Caco-2 (cell line): ENCODE results near the gene CALM1. TPM values are rescaled to one million over a fixed set of nuclear protein-coding genes. Genes with fewer than 3 reads are reported as not detected.

Experiments used
- BruUV-seq: library from RNA; stranded (reverse); fragments of 400-500 nt; replicated peaks from 2 replicates; lab custom pipeline; 2021; lab: Mats Ljungman, UMichigan
- CTCF ChIA-PET: fragments of 300-600 bp; sonication (Branson Sonifier 250); formaldehyde crosslinking; loops from one replicate; lab custom pipeline; 2022; ENCODE audit warnings: antibody characterized with exemption; lab: Charles Lee
- POLR2A ChIA-PET: fragments of 300-600 bp; sonication (Branson Sonifier 250); formaldehyde crosslinking; loops from one replicate; lab custom pipeline; 2022; ENCODE audit warnings: antibody characterized with exemption; lab: Charles Lee
- DNase-seq, 2 experiments: peaks; one replicate each; pipeline versions ENCODE4 v3.0.0 to v3.0.0-alpha.2; 2020 to 2022
- H3K27me3 ChIP-seq: replicated peaks from 2 replicates; pipeline ENCODE4 v1.6.0; 2011; ENCODE audit warnings: low read length; ENCODE audit not compliant: control insufficient read depth, insufficient read depth
- H3K36me3 ChIP-seq: 2 replicates; pipeline ENCODE4 v1.5.1; 2011; ENCODE audit warnings: low read length; ENCODE audit not compliant: control insufficient read depth, insufficient read depth
- H3K4me1 ChIP-seq: fragments of 250-450 bp; sonication (Bioruptor Pico); 2 replicates; pipeline ENCODE4 v1.5.1; 2020; ENCODE audit warnings: mild to moderate bottlenecking
- H3K4me3 ChIP-seq: 2 replicates; pipeline ENCODE4 v1.5.1; 2011; ENCODE audit warnings: low read depth, mild to moderate bottlenecking, control low read depth, low read length
- H3K9me3 ChIP-seq: fragments of 250-450 bp; sonication (Bioruptor Pico); 2 replicates; pipeline ENCODE4 v1.5.1; 2020; ENCODE audit warnings: mild to moderate bottlenecking, moderate library complexity
- H3K27ac Mint-ChIP-seq: one replicate; pipeline ENCODE4 v1.8.0; 2022; ENCODE audit warnings: mixed read lengths; ENCODE audit not compliant: unreplicated experiment
- H3K27me3 Mint-ChIP-seq: one replicate; pipeline ENCODE4 v1.8.0; 2022; ENCODE audit warnings: mixed read lengths; ENCODE audit not compliant: insufficient read depth, unreplicated experiment
- H3K36me3 Mint-ChIP-seq: one replicate; pipeline ENCODE4 v1.8.0; 2022; ENCODE audit warnings: mild to moderate bottlenecking, mixed read lengths; ENCODE audit not compliant: insufficient read depth, unreplicated experiment
- H3K4me1 Mint-ChIP-seq: one replicate; pipeline ENCODE4 v1.8.0; 2022; ENCODE audit warnings: low read depth, mixed read lengths; ENCODE audit not compliant: unreplicated experiment
- H3K4me3 Mint-ChIP-seq: one replicate; pipeline ENCODE4 v1.8.0; 2022; ENCODE audit warnings: mild to moderate bottlenecking, moderate library complexity, mixed read lengths; ENCODE audit not compliant: unreplicated experiment
- H3K9me3 Mint-ChIP-seq: one replicate; pipeline ENCODE4 v1.8.0; 2022; ENCODE audit warnings: mixed read lengths; ENCODE audit not compliant: unreplicated experiment
- intact Hi-C: fragments of 100-400 bp; cut with micrococcal nuclease; formaldehyde crosslinking; loops from one replicate; pipeline ENCODE4 v1.10.0; 2022; ENCODE audit not compliant: unreplicated experiment
- total RNA-seq: library from RNA; stranded (reverse); gene quantifications from 2 replicates; pipeline ENCODE4 v1.2.3, GENCODE V29; 2022
- TF ChIP-seq, protein P1 (sequence below), 2 experiments: fragments of 200-600 bp in 1 of 2; IDR thresholded peaks; 1 replicate in 1 of 2; 2 replicates in 1 of 2; pipeline versions ENCODE4 v1.5.1 to v1.8.0; 2011 to 2022; ENCODE audit warnings: antibody characterized with exemption in 1 of 2, control low read depth in 1 of 2, inconsistent platforms in 1 of 2, low read depth in 1 of 2, low read length in 1 of 2, mild to moderate bottlenecking in 1 of 2, moderate library complexity in 1 of 2; ENCODE audit not compliant: insufficient read depth in 1 of 2, severe bottlenecking in 1 of 2, unreplicated experiment in 1 of 2

The CALM1 gene
- total RNA-seq, 1 experiment from 2014 or later: 437 TPM

DNA sequence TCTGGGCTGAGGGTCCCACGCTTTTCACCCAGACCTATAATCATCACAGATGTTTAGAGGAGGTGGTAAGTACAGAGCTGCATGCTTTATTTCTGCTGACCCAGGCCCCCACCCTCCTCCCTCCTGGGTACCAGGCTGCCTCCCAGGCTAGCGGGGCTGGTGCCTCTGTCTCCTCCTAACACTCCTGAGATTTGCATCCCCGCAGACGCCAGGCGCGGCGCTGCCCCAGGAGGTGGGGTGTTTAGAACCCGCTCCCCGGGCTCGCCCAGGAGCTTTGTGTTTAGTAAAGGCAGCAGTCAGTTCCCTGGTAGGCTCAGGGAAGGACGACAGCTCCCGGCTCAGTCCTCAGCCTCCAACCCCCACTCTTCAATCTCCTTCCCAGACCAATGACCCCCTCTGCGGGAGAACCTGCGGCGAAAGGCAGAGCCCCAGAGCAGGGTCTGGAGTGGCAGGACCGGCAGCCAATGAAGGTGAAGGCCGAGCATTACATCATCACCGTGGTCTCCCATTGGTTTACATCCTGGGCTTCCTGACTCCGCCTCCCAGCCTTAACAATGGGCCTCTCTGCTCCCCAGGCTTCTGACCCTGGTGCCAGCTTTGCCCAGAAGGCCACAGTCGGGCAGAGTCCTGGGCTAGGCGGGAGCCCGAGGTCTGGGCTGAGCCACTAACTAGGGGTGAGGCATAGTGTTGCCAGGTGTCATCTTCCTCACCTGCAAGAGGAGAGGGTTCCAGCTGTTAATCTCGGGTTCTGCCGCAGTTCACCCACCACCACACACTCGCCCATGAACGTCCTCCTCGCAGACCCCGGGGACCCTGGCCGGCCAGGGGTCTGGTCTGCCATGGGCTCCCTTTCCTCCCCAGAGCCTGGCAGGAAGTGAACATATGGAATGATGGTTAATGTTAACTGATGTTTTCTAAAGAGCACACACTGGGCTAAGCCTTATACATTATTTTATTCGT, 57.5 kb downstream of the CALM1 start:
- peak; percentile 58 to 76 for DNase-seq
- H3K27me3 Mint-ChIP-seq: no peaks in the 10 kb centered on the region
- no peak overlapping the region for H3K27ac Mint-ChIP-seq
- ChIA-PET CTCF (no interaction called here), POLR2A (no interaction called here)
- Histone ChIP-seq H3K4me3 (no peak overlapping the region), H3K4me1 (no peaks in the 10 kb centered on the region), H3K9me3 (no peaks in the 10 kb centered on the region), H3K27me3 (no peaks in the 10 kb centered on the region), H3K36me3 (no peaks in the 10 kb centered on the region)
- H3K4me1 Mint-ChIP-seq: peaks cover 6% of the 10 kb centered on the region
- H3K36me3 Mint-ChIP-seq: no peaks in the 10 kb centered on the region
- intact Hi-C loops: no loop called here
- no peak overlapping the region for H3K4me3 Mint-ChIP-seq
- TF ChIP-seq, protein P1, sequence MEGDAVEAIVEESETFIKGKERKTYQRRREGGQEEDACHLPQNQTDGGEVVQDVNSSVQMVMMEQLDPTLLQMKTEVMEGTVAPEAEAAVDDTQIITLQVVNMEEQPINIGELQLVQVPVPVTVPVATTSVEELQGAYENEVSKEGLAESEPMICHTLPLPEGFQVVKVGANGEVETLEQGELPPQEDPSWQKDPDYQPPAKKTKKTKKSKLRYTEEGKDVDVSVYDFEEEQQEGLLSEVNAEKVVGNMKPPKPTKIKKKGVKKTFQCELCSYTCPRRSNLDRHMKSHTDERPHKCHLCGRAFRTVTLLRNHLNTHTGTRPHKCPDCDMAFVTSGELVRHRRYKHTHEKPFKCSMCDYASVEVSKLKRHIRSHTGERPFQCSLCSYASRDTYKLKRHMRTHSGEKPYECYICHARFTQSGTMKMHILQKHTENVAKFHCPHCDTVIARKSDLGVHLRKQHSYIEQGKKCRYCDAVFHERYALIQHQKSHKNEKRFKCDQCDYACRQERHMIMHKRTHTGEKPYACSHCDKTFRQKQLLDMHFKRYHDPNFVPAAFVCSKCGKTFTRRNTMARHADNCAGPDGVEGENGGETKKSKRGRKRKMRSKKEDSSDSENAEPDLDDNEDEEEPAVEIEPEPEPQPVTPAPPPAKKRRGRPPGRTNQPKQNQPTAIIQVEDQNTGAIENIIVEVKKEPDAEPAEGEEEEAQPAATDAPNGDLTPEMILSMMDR (IDR thresholded peaks at IDR 0.05; ENCODE audit: insufficient read depth in 1 of 2, low read depth in 1 of 2, low read length in 1 of 2, severe bottlenecking in 1 of 2, unreplicated experiment in 1 of 2): no peak
- BruUV-seq: no TSS peak
- no peaks in the 10 kb centered on the region for H3K9me3 Mint-ChIP-seq

DNA sequence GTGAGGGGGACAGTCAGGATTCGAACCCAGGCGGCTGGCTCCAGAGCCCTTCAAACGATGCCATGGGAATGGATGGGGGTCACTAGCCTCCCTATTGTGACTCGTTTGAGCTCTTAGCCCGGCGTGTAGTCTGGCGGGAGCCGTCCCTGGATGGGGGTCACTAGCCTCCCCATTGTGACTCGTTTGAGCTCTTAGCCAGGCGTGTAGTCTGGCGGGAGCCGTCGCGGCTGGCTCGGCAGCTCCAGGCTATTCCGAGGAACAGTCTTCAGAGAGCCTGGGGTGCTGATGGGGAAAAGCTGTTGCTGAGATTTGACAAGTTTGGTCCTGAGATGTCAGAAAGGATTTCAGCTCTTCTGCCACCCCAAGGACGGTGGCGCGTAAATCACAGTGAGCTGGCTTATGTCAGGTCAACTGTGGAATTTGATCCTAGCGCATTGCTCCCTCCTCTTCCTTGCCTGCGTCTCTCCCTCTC, 58.3 kb downstream of the CALM1 start:
- BruUV-seq: no TSS peak
- Histone ChIP-seq H3K4me1 (no peaks in the 10 kb centered on the region), H3K27me3 (no peaks in the 10 kb centered on the region), H3K9me3 (no peaks in the 10 kb centered on the region), H3K4me3 (no peak overlapping the region), H3K36me3 (no peaks in the 10 kb centered on the region)
- POLR2A ChIA-PET: no interaction called here
- Mint-ChIP-seq H3K4me1 (peaks cover 6% of the 10 kb centered on the region), H3K27ac (no peak overlapping the region), H3K36me3 (no peaks in the 10 kb centered on the region), H3K4me3 (no peak overlapping the region), H3K27me3 (no peaks in the 10 kb centered on the region), H3K9me3 (no peaks in the 10 kb centered on the region)
- CTCF ChIA-PET: no interaction called here
- intact Hi-C loops: no loop called here
- TF ChIP-seq, protein P1 (IDR thresholded peaks at IDR 0.05; ENCODE audit: insufficient read depth in 1 of 2, low read depth in 1 of 2, low read length in 1 of 2, severe bottlenecking in 1 of 2, unreplicated experiment in 1 of 2): no peak
- no peak for DNase-seq

DNA sequence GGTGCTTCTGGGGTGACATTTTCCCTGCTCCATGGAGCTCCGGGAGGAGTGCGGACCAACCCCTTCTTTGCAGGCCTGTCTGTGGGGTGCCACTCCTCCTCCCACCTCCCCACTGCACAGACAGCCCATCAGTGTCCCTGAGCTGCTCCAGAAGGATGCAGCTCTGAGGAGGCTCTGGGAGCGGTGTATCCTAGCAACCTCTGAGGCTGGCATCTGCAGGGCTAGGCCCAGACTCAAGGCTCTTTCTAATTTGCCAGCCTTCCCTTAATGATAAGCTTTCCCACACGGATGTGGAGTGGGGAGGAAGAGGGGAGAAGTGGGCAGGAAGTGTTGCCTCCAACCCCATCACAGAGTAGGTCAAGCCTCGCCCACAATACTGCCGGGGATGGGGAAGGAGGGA, 59.7 kb downstream of the CALM1 start:
- Mint-ChIP-seq H3K4me3 (no peak overlapping the region), H3K36me3 (no peaks in the 10 kb centered on the region), H3K27ac (no peak overlapping the region), H3K4me1 (peaks cover 6% of the 10 kb centered on the region), H3K9me3 (no peaks in the 10 kb centered on the region), H3K27me3 (no peaks in the 10 kb centered on the region)
- no TSS peak for BruUV-seq
- no peak for DNase-seq
- no peaks in the 10 kb centered on the region for H3K4me1 ChIP-seq
- H3K27me3 ChIP-seq: no peaks in the 10 kb centered on the region
- H3K4me3 ChIP-seq: no peak overlapping the region
- TF ChIP-seq, protein P1 (IDR thresholded peaks at IDR 0.05; ENCODE audit: insufficient read depth in 1 of 2, low read depth in 1 of 2, low read length in 1 of 2, severe bottlenecking in 1 of 2, unreplicated experiment in 1 of 2): no peak
- H3K9me3 ChIP-seq: no peaks in the 10 kb centered on the region
- H3K36me3 ChIP-seq: no peaks in the 10 kb centered on the region
- ChIA-PET POLR2A (no interaction called here), CTCF (no interaction called here)
- intact Hi-C loops: no loop called here
